Smooth muscle cell (in vitro differentiated cells): ENCODE results near the gene ATP1A2. TPM values are rescaled to one million over a fixed set of nuclear protein-coding genes. Genes with fewer than 3 reads are reported as not detected.

ENCODE experiments used
- DNase-seq: peaks from one replicate; lab custom pipeline; 2025; ENCODE audit not compliant: unreplicated experiment; lab: John Stamatoyannopoulos, UW
- H2AFZ ChIP-seq: fragments of 200-600 bp; sonication (generic); 2 replicates; pipeline ENCODE4 v1.6.0; 2016; ENCODE audit warnings: antibody characterized with exemption, low read depth, mild to moderate bottlenecking
- H3F3A ChIP-seq: fragments of 200-600 bp; sonication (generic); 2 replicates; pipeline ENCODE4 v1.6.0; 2017; ENCODE audit warnings: antibody characterized with exemption, low read depth
- H3K27ac ChIP-seq: fragments of 200-600 bp; sonication (generic); 2 replicates; pipeline ENCODE4 v1.5.1; 2016; ENCODE audit warnings: low read depth, mild to moderate bottlenecking
- H3K27me3 ChIP-seq: fragments of 200-600 bp; sonication (generic); 2 replicates; pipeline ENCODE4 v1.6.1; 2016; ENCODE audit warnings: low read depth, mild to moderate bottlenecking
- H3K36me3 ChIP-seq: fragments of 200-600 bp; sonication (generic); 2 replicates; pipeline ENCODE4 v1.5.1; 2016; ENCODE audit warnings: low read depth
- H3K4me1 ChIP-seq: fragments of 200-600 bp; sonication (generic); 2 replicates; pipeline ENCODE4 v1.5.1; 2016; ENCODE audit warnings: low read depth
- H3K4me2 ChIP-seq: fragments of 200-600 bp; sonication (generic); 2 replicates; pipeline ENCODE4 v1.6.0; 2016; ENCODE audit warnings: mild to moderate bottlenecking
- H3K4me3 ChIP-seq: fragments of 200-600 bp; sonication (generic); 2 replicates; pipeline ENCODE4 v1.5.1; 2016; ENCODE audit warnings: mild to moderate bottlenecking
- H3K79me2 ChIP-seq: fragments of 200-600 bp; sonication (generic); 2 replicates; pipeline ENCODE4 v1.6.0; 2016; ENCODE audit warnings: low read depth, mild to moderate bottlenecking
- H3K9ac ChIP-seq: fragments of 200-600 bp; sonication (generic); 2 replicates; pipeline ENCODE4 v1.6.0; 2016; ENCODE audit warnings: low read depth
- H3K9me3 ChIP-seq: fragments of 200-600 bp; sonication (generic); replicated peaks from 2 replicates; pipeline ENCODE4 v1.5.1; 2016; ENCODE audit warnings: low read depth
- H4K20me1 ChIP-seq: fragments of 200-600 bp; sonication (generic); 2 replicates; pipeline ENCODE4 v1.6.0; 2016; ENCODE audit warnings: low read depth
- CTCF ChIP-seq: fragments of 200-600 bp; sonication (generic); IDR thresholded peaks from 2 replicates; pipeline ENCODE4 v1.5.1; 2017; ENCODE audit warnings: borderline replicate concordance, mild to moderate bottlenecking, antibody characterized with exemption; ENCODE audit not compliant: insufficient read depth, poor library complexity, severe bottlenecking
- WGBS: methylation state at CpG from one replicate; pipeline ENCODE4 v1.1.7; 2016; ENCODE audit warnings: low lambda C conversion rate; 5-methylcytosine and 5-hydroxymethylcytosine counted together
- polyA plus RNA-seq: library from polyadenylated mRNA; unstranded; fragments of >200 nt; fragmentation: Nextera tagmentation; extraction: Ambion mirVana; gene quantifications from 2 replicates; pipeline ENCODE4 v1.2.1, GENCODE V29; 2016
- total RNA-seq: library from RNA; depleted of rRNA; stranded (reverse); fragments of >200 nt; gene quantifications from 2 replicates; pipeline ENCODE4 v1.2.3, GENCODE V29; 2014

The ATP1A2 gene
- total and polyA plus RNA-seq, 2 experiments from 2014 or later, result not detected

- TF ChIP-seq CTCF, result no peak
These were observed 29.4 kb downstream of the ATP1A2 start for GRCh38 chr1:160144921-160145320.

GRCh38 chr1:160146107-160146506 is 30.5 kb downstream of the ATP1A2 start:
- H3K36me3 ChIP-seq, result no peaks in the 10 kb centered on the region
- no peaks in the 10 kb centered on the region for H3K4me1 ChIP-seq
- H3K79me2 ChIP-seq, result no peaks in the 10 kb centered on the region
- 94% methylated on average over 14 of the region's 14 CpGs for WGBS
- H3K27ac ChIP-seq, result no peak overlapping the region
- no peaks in the 10 kb centered on the region for H3F3A ChIP-seq
- H3K9me3 ChIP-seq, result no peaks in the 10 kb centered on the region
- TF ChIP-seq CTCF, result no peak
- no peak overlapping the region for H3K9ac ChIP-seq
- DNase-seq, result no peak
- no peak overlapping the region for H3K4me3 ChIP-seq
- no peaks in the 10 kb centered on the region for H3K27me3 ChIP-seq
- H4K20me1 ChIP-seq, result no peaks in the 10 kb centered on the region
- no peak overlapping the region for H2AFZ ChIP-seq
- H3K4me2 ChIP-seq, result no peak overlapping the region

More at GRCh38 chr1:160144921-160145320, 29.4 kb downstream of the ATP1A2 start:
- no peaks in the 10 kb centered on the region for H3F3A ChIP-seq
- no peaks in the 10 kb centered on the region for H3K9me3 ChIP-seq
- no peaks in the 10 kb centered on the region for H3K4me1 ChIP-seq
- 45% methylated on average over 4 of the region's 4 CpGs for WGBS
- H3K9ac ChIP-seq, result no peak overlapping the region
- no peak overlapping the region for H3K4me2 ChIP-seq
- no peak overlapping the region for H3K4me3 ChIP-seq
- no peak overlapping the region for H2AFZ ChIP-seq
- DNase-seq, result no peak
- no peak overlapping the region for H3K27ac ChIP-seq
- no peaks in the 10 kb centered on the region for H3K79me2 ChIP-seq
- no peaks in the 10 kb centered on the region for H3K27me3 ChIP-seq
- no peaks in the 10 kb centered on the region for H3K36me3 ChIP-seq
- H4K20me1 ChIP-seq, result no peaks in the 10 kb centered on the region

- no peaks in the 10 kb centered on the region for H3K4me1 ChIP-seq
These were observed 32.6 kb downstream of the ATP1A2 start for GRCh38 chr1:160148121-160148520.

More at GRCh38 chr1:160148121-160148520, 32.6 kb downstream of the ATP1A2 start:
- no peak overlapping the region for H3K9ac ChIP-seq
- H3K9me3 ChIP-seq, result no peaks in the 10 kb centered on the region
- H3K27ac ChIP-seq, result no peak overlapping the region
- no peaks in the 10 kb centered on the region for H3F3A ChIP-seq
- 92% methylated on average over 3 of the region's 3 CpGs for WGBS
- no peaks in the 10 kb centered on the region for H3K27me3 ChIP-seq
- no peaks in the 10 kb centered on the region for H3K36me3 ChIP-seq
- no peak overlapping the region for H3K4me3 ChIP-seq
- H2AFZ ChIP-seq, result no peak overlapping the region
- DNase-seq, result no peak
- no peak overlapping the region for H3K4me2 ChIP-seq
- no peak for TF ChIP-seq CTCF
- H3K79me2 ChIP-seq, result no peaks in the 10 kb centered on the region
- H4K20me1 ChIP-seq, result no peaks in the 10 kb centered on the region
